Panc1 (cell line): ENCODE measurements around the gene SGCE.

Source experiments
- CTCF ChIP-seq: fragments of 450-650 bp; IDR thresholded peaks from 2 replicates; pipeline ENCODE4 v1.5.1; 2017; ENCODE audit warnings: mild to moderate bottlenecking
- POLR2AphosphoS5 ChIP-seq: IDR thresholded peaks from 2 replicates; pipeline ENCODE4 v1.6.1; 2012; ENCODE audit warnings: mild to moderate bottlenecking, low read depth, low read length, moderate library complexity
- SIN3A ChIP-seq: IDR thresholded peaks from 2 replicates; pipeline ENCODE4 v1.6.1; 2012; ENCODE audit warnings: low read depth, mild to moderate bottlenecking, low read length, moderate library complexity, borderline replicate concordance; ENCODE audit not compliant: insufficient read depth

- TF ChIP-seq CTCF (no peak), SIN3A (no peak), POLR2AphosphoS5 (no peak)
These were observed 53.8 kb downstream of the SGCE start for GRCh38 chr7:94602181-94602580.
